GM12891 (cell line): ENCODE measurements around the gene ABTB2.

Source experiments
- POLR2A ChIP-seq: IDR thresholded peaks from 2 replicates; pipeline ENCODE4 v1.6.1; 2011; ENCODE audit warnings: low read depth, low read length, control low read depth
- POLR2AphosphoS5 ChIP-seq: IDR thresholded peaks from 2 replicates; pipeline ENCODE4 v1.6.1; 2011; ENCODE audit warnings: low read depth, low read length, control low read depth
- SPI1 ChIP-seq: IDR thresholded peaks from 2 replicates; pipeline ENCODE4 v1.6.1; 2011; ENCODE audit warnings: low read depth, low read length, control low read depth
- TAF1 ChIP-seq: IDR thresholded peaks from 2 replicates; pipeline ENCODE4 v1.6.1; 2011; ENCODE audit warnings: low read depth, low read length, control low read depth

- no peak for TF ChIP-seq SPI1
- no peak for TF ChIP-seq TAF1
- no peak for TF ChIP-seq POLR2A
- no peak for TF ChIP-seq POLR2AphosphoS5
Measured at GRCh38 chr11:34201129-34201528, 156.7 kb downstream of the ABTB2 start.
